GM12878 (cell line): Measurements from ENCODE around the gene METTL8. TPM values are rescaled to one million over a fixed set of nuclear protein-coding genes. Genes with fewer than 3 reads are reported as not detected.

Source experiments
- ATAC-seq: fragments of 200-7000 bp; cut with Tn5 transposase; 3 replicates; pipeline ENCODE4 v1.9.1; 2020; ENCODE audit warnings: mild to moderate bottlenecking, moderate library complexity
- BruUV-seq: library from RNA; stranded (reverse); fragments of 400-500 nt; replicated peaks from 2 replicates; lab custom pipeline; 2021; lab: Mats Ljungman, UMichigan
- CTCF ChIA-PET: fragments of 300-600 bp; sonication (Branson Sonifier 250); formaldehyde crosslinking; extraction: SDS; loops from one replicate; lab custom pipeline; 2021; ENCODE audit warnings: inconsistent platforms; lab: Yijun Ruan, JAX
- POLR2A ChIA-PET: fragments of 350-600 bp; formaldehyde crosslinking; extraction: SDS; loops from one replicate; lab custom pipeline; 2021; ENCODE audit warnings: inconsistent platforms; lab: Charles Lee
- RAD21 ChIA-PET: fragments of 300-600 bp; sonication (Branson Sonifier 250); formaldehyde crosslinking; loops from one replicate; lab custom pipeline; 2023; ENCODE audit warnings: antibody characterized with exemption; ENCODE audit not compliant: unreplicated experiment; lab: Charles Lee
- SMC1A ChIA-PET: fragments of 300-600 bp; sonication (Branson Sonifier 250); formaldehyde crosslinking; loops from one replicate; lab custom pipeline; 2023; ENCODE audit not compliant: unreplicated experiment, uncharacterized antibody; lab: Charles Lee
- DNase-seq: peaks from one replicate; pipeline ENCODE4 v3.0.0-alpha.2; 2011; ENCODE audit warnings: low read depth, low spot score
- FAIRE-seq: peaks from 3 replicates; lab custom pipeline; 2011; peaks lifted over from hg19 to GRCh38; lab: Jason Lieb, UNC
- H2AFZ ChIP-seq: 2 replicates; pipeline ENCODE4 v1.6.0; 2011; ENCODE audit warnings: low read depth, low read length, control low read depth; ENCODE audit not compliant: control insufficient read depth
- H3K27ac ChIP-seq: 2 replicates; pipeline ENCODE4 v1.5.1; 2011; ENCODE audit warnings: control low read depth; ENCODE audit not compliant: control insufficient read depth, insufficient read depth
- H3K27me3 ChIP-seq, 2 experiments: replicated peaks in 1 of 2; 2 replicates each; pipeline versions ENCODE4 v1.6.0 to v1.6.1; 2011; ENCODE audit warnings: low read length in 1 of 2; ENCODE audit not compliant: control insufficient read depth in 2 of 2, insufficient read depth in 2 of 2
- H3K36me3 ChIP-seq, 2 experiments: 2 replicates each; pipeline ENCODE4 v1.5.1; 2011; ENCODE audit warnings: low read length in 1 of 2; ENCODE audit not compliant: control insufficient read depth in 2 of 2, insufficient read depth in 2 of 2
- H3K4me1 ChIP-seq: 2 replicates; pipeline ENCODE4 v1.6.1; 2011; ENCODE audit warnings: mild to moderate bottlenecking, low read length, moderate library complexity, mixed read lengths; ENCODE audit not compliant: control insufficient read depth, insufficient read depth
- H3K4me2 ChIP-seq: 2 replicates; pipeline ENCODE4 v1.6.0; 2011; ENCODE audit warnings: control low read depth; ENCODE audit not compliant: control insufficient read depth, insufficient read depth
- H3K4me3 ChIP-seq: fragments of 200-600 bp; sonication (generic); 2 replicates; pipeline ENCODE4 v1.5.1; 2016
- H3K79me2 ChIP-seq: 2 replicates; pipeline ENCODE4 v1.6.0; 2011; ENCODE audit warnings: low read length; ENCODE audit not compliant: control insufficient read depth, insufficient read depth
- H3K9ac ChIP-seq: 2 replicates; pipeline ENCODE4 v1.8.0; 2011; ENCODE audit warnings: low read length, control low read depth, mixed read lengths; ENCODE audit not compliant: control insufficient read depth, insufficient read depth
- H3K9me3 ChIP-seq: replicated peaks from 3 replicates; pipeline ENCODE4 v1.5.1; 2011; ENCODE audit warnings: mild to moderate bottlenecking, low read length; ENCODE audit not compliant: control insufficient read depth, insufficient read depth
- H4K20me1 ChIP-seq: 2 replicates; pipeline ENCODE4 v1.6.0; 2011; ENCODE audit not compliant: control insufficient read depth, insufficient read depth
- ATF7 ChIP-seq: fragments of 450-650 bp; IDR thresholded peaks from 2 replicates; pipeline ENCODE4 v1.6.1; 2016; ENCODE audit warnings: low read depth, mild to moderate bottlenecking
- CREB1 ChIP-seq: IDR thresholded peaks from 2 replicates; pipeline ENCODE4 v1.6.1; 2012; ENCODE audit warnings: low read depth, mild to moderate bottlenecking, inconsistent platforms
- CREM ChIP-seq: IDR thresholded peaks from 2 replicates; pipeline ENCODE4 v1.6.1; 2014; ENCODE audit warnings: antibody characterized with exemption, low read depth
- FOXM1 ChIP-seq: IDR thresholded peaks from 2 replicates; pipeline ENCODE4 v1.6.1; 2012; ENCODE audit warnings: low read depth, mild to moderate bottlenecking, inconsistent platforms, low read length, moderate library complexity
- GATAD2B ChIP-seq: fragments of 450-650 bp; conservative IDR thresholded peaks from 2 replicates; pipeline ENCODE4 v1.6.1; 2017; ENCODE audit warnings: low read depth, mild to moderate bottlenecking, moderate library complexity
- MTA3 ChIP-seq: IDR thresholded peaks from 2 replicates; pipeline ENCODE4 v1.6.1; 2012; ENCODE audit warnings: low read length, inconsistent platforms, borderline replicate concordance
- MXI1 ChIP-seq: fragments of 150-350 bp; IDR thresholded peaks from 2 replicates; pipeline ENCODE4 v1.6.1; 2011; ENCODE audit warnings: low read depth, mild to moderate bottlenecking, inconsistent platforms, low read length, improper control_type of control experiment
- NFIC ChIP-seq: IDR thresholded peaks from 2 replicates; pipeline ENCODE4 v1.6.1; 2012; ENCODE audit warnings: low read depth, mild to moderate bottlenecking, inconsistent platforms, low read length, moderate library complexity
- NFYA ChIP-seq: IDR thresholded peaks from 2 replicates; pipeline ENCODE4 v1.6.1; 2011; ENCODE audit warnings: low read depth, mild to moderate bottlenecking, low read length, improper control_type of control experiment, borderline replicate concordance
- NR2C2 ChIP-seq: IDR thresholded peaks from 2 replicates; pipeline ENCODE4 v1.6.1; 2011; ENCODE audit warnings: borderline replicate concordance, low read depth; ENCODE audit not compliant: control insufficient read depth, insufficient read length
- POU2F2 ChIP-seq: IDR thresholded peaks from 3 replicates; pipeline ENCODE4 v1.6.1; 2011; ENCODE audit warnings: low read depth, mild to moderate bottlenecking, low read length, borderline replicate concordance
- SIX5 ChIP-seq: IDR thresholded peaks from 2 replicates; pipeline ENCODE4 v1.6.1; 2011; ENCODE audit warnings: mild to moderate bottlenecking, low read depth, low read length, moderate library complexity; ENCODE audit not compliant: severe bottlenecking
- STAT1 ChIP-seq: fragments of 450-650 bp; conservative IDR thresholded peaks from 2 replicates; pipeline ENCODE4 v1.6.1; 2014; ENCODE audit warnings: antibody characterized with exemption, mild to moderate bottlenecking
- TARDBP ChIP-seq: IDR thresholded peaks from 2 replicates; pipeline ENCODE4 v1.6.1; 2016; ENCODE audit warnings: borderline replicate concordance
- YY1 ChIP-seq: IDR thresholded peaks from 2 replicates; pipeline ENCODE4 v1.6.1; 2011; ENCODE audit warnings: low read depth, mild to moderate bottlenecking, low read length
- ZNF24 ChIP-seq: fragments of 450-650 bp; IDR thresholded peaks from 2 replicates; pipeline ENCODE4 v1.6.1; 2017; ENCODE audit warnings: antibody characterized with exemption, mild to moderate bottlenecking
- WGBS: methylation state at CpG from one replicate; pipeline ENCODE4 v1.1.6; 2016; ENCODE audit warnings: low lambda C conversion rate; ENCODE audit not compliant: insufficient replicate concordance, insufficient coverage; ENCODE audit errors: missing lambda C conversion rate; 5-methylcytosine and 5-hydroxymethylcytosine counted together
- in situ Hi-C: fragments of 300-500 bp; cut with MboI; formaldehyde crosslinking; loops from 9 replicates; pipeline ENCODE4 v1.14.3; 2018; ENCODE audit warnings: mixed read lengths
- intact Hi-C: fragments of 100-400 bp; cut with micrococcal nuclease; formaldehyde crosslinking; loops from one replicate; pipeline ENCODE4 v1.14.2; 2022; ENCODE audit not compliant: unreplicated experiment
- polyA plus RNA-seq, 11 experiments: library from polyadenylated mRNA; depleted of rRNA in 4 of 11; unstranded in 6 of 11; stranded (reverse) in 5 of 11; fragments of >200 nt; fragmentation: Nextera tagmentation in 4 of 11; fragmentation: Illumina TruSeq in 1 of 11; extraction: Ambion mirVana in 4 of 11; extraction: Trizol in 1 of 11; gene quantifications; 1 replicate in 1 of 11; 2 replicates in 10 of 11; pipeline versions ENCODE4 v1.2.1 to v1.2.3, GENCODE V29; 2011 to 2016; ENCODE audit warnings: inconsistent platforms in 2 of 11, missing spikeins in 2 of 11, low read depth in 1 of 11
- total RNA-seq, 4 experiments: library from RNA; depleted of rRNA in 3 of 4; stranded (reverse); fragments of >200 nt in 3 of 4; fragmentation: Illumina TruSeq in 1 of 4; extraction: Trizol in 1 of 4; gene quantifications; 2 replicates each; pipeline versions ENCODE4 v1.2.1 to v1.2.3, GENCODE V29; 2013 to 2021
- TF ChIP-seq, protein P1 (sequence below): fragments of 450-650 bp; IDR thresholded peaks from 2 replicates; pipeline ENCODE4 v1.6.1; 2017; ENCODE audit warnings: borderline replicate concordance
- TF ChIP-seq, protein P2 (sequence below): fragments of 450-650 bp; IDR thresholded peaks from 2 replicates; pipeline ENCODE4 v1.6.1; 2017; ENCODE audit warnings: low read depth, mild to moderate bottlenecking, moderate library complexity
- TF ChIP-seq, protein P3 (sequence below): IDR thresholded peaks from 2 replicates; pipeline ENCODE4 v1.6.1; 2012; ENCODE audit warnings: low read length, inconsistent platforms

The METTL8 gene
- total and polyA plus RNA-seq, 10 of the 15 experiments (the other 5 are each of a cell fraction or from before 2014, with no cell fraction given) = 30.8 to 96.3 (median 51.5) TPM

DNA sequence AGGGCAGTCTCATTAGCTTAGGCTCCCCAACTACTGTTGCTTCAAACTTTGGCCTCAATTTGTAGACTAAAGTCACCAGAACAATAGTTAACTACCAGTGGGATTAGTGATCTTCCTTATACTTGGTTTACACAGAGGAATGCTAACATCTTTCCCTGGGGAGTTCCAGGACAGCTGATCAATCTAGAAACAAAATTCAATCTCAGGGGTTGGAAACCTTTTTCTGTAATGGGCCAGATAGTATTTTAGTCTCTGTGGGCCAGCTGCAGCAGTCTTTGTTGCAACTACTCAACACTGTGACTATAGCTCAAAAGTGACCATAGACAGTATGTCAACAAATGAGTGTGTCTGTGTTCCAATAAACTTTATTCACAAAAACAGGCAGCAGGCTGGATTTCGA is 85.7 kb downstream of the METTL8 start (continued):
- TF ChIP-seq, protein P1, sequence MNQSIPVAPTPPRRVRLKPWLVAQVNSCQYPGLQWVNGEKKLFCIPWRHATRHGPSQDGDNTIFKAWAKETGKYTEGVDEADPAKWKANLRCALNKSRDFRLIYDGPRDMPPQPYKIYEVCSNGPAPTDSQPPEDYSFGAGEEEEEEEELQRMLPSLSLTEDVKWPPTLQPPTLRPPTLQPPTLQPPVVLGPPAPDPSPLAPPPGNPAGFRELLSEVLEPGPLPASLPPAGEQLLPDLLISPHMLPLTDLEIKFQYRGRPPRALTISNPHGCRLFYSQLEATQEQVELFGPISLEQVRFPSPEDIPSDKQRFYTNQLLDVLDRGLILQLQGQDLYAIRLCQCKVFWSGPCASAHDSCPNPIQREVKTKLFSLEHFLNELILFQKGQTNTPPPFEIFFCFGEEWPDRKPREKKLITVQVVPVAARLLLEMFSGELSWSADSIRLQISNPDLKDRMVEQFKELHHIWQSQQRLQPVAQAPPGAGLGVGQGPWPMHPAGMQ = no peak
- TF ChIP-seq FOXM1 (no peak), SIX5 (no peak), MXI1 (no peak), CREB1 (no peak)

DNA sequence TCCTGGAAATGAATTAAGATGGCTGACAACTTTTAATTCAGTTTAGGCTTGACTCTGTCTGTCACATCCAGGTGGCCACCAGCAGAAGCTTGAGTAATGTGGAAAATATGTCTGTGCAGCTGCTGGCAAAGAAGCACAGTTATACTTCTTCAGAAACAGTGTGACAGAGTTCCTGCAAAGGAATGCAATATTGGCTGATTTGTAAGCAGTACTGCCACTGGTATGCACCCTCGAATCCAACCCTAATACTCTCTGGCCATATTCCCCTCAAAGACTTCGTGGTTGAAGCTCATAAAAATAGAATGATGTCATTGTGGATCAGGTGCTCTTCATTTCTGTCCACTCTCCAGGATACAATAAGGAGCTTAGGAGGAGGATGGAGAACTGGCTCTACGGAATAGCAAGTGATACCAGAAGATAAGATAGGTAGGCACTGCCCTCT is 86.2 kb downstream of the METTL8 start:
- H3K9ac ChIP-seq = no peak overlapping the region
- no peaks in the 10 kb centered on the region; the same call in 1 of the 3 replicates for H3K9me3 ChIP-seq
- SMC1A ChIA-PET = interaction anchor here (0.5 to 5.1 kb wide), 28 partner anchors 8 to 1780 kb away, joined by 3 to 53 read pairs (median 6); partner anchors contain the start of genes DCAF17 and METTL8
- no peaks in the 10 kb centered on the region for H3K36me3 ChIP-seq
- H3K79me2 ChIP-seq = peaks cover 2% of the 10 kb centered on the region
- peak overlapping the region; percentile 11; the same call in 1 of the 2 replicates for H2AFZ ChIP-seq
- 0 out of 2 replicates have a peak overlapping the region, but pooled peaks have one; percentile 28 for H3K4me3 ChIP-seq
- H3K4me1 ChIP-seq = peaks cover 29% of the 10 kb centered on the region
- POLR2A ChIA-PET = interaction anchor here (0.8 to 3.1 kb wide), 13 partner anchors 8 to 69 kb away, joined by 3 to 8 read pairs (median 4); no protein-coding TSS in a partner anchor
- 79% methylated on average over 3 of the region's 3 CpGs for WGBS
- BruUV-seq = no TSS peak
- H3K27me3 ChIP-seq = no peaks in the 10 kb centered on the region
- TF ChIP-seq, protein P2, sequence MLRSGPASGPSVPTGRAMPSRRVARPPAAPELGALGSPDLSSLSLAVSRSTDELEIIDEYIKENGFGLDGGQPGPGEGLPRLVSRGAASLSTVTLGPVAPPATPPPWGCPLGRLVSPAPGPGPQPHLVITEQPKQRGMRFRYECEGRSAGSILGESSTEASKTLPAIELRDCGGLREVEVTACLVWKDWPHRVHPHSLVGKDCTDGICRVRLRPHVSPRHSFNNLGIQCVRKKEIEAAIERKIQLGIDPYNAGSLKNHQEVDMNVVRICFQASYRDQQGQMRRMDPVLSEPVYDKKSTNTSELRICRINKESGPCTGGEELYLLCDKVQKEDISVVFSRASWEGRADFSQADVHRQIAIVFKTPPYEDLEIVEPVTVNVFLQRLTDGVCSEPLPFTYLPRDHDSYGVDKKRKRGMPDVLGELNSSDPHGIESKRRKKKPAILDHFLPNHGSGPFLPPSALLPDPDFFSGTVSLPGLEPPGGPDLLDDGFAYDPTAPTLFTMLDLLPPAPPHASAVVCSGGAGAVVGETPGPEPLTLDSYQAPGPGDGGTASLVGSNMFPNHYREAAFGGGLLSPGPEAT = 0 out of 2 replicates have a peak, but pooled peaks have one; percentile 17
- no peak for TF ChIP-seq GATAD2B
- no peak for TF ChIP-seq NR2C2
- 0 out of 2 replicates have a peak, but pooled peaks have one; percentile 7 for TF ChIP-seq FOXM1
- 0 out of 2 replicates have a peak, but pooled peaks have one; percentile 35 for TF ChIP-seq YY1
- no peak for TF ChIP-seq TARDBP
- TF ChIP-seq NFYA = no peak
- no peak for TF ChIP-seq POU2F2
- TF ChIP-seq MTA3 = peak; percentile 56; the same call in 1 of the 2 replicates
- 0 out of 2 replicates have a peak, but pooled peaks have one; percentile 25 for TF ChIP-seq NFIC
- no peak for TF ChIP-seq CREM
- TF ChIP-seq, protein P3, sequence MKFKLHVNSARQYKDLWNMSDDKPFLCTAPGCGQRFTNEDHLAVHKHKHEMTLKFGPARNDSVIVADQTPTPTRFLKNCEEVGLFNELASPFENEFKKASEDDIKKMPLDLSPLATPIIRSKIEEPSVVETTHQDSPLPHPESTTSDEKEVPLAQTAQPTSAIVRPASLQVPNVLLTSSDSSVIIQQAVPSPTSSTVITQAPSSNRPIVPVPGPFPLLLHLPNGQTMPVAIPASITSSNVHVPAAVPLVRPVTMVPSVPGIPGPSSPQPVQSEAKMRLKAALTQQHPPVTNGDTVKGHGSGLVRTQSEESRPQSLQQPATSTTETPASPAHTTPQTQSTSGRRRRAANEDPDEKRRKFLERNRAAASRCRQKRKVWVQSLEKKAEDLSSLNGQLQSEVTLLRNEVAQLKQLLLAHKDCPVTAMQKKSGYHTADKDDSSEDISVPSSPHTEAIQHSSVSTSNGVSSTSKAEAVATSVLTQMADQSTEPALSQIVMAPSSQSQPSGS = peak; percentile 43; the same call in 1 of the 2 replicates
- TF ChIP-seq SIX5 = no peak
- no peak for TF ChIP-seq STAT1
- peak; percentile 82 for TF ChIP-seq ATF7
- TF ChIP-seq ZNF24 = no peak
- H3K4me2 ChIP-seq = peak overlapping the region; percentile 58
- H3K27ac ChIP-seq = peak overlapping the region; percentile 81
- H4K20me1 ChIP-seq = no peaks in the 10 kb centered on the region
- in situ Hi-C loops (no loop called here), intact Hi-C loops (loop anchor here (5.0 kb wide), 2 partner anchors 70 to 85 kb away; partner anchors contain the start of genes DCAF17 and METTL8)
- DNase-seq (no peak), FAIRE-seq (no peak), ATAC-seq (peak; percentile 60)
- CTCF ChIA-PET = interaction anchor here (0.6 to 4.8 kb wide), 22 partner anchors 8 to 375 kb away, joined by 3 to 34 read pairs (median 4); no protein-coding TSS in a partner anchor
- RAD21 ChIA-PET = interaction anchor here (0.7 to 5.5 kb wide), 22 partner anchors 8 to 187 kb away, joined by 3 to 54 read pairs (median 6); partner anchors contain the start of genes DCAF17, METTL8 and TLK1
